HepG2 (cell line): ENCODE results near the gene DSTN. TPM values are rescaled to one million over a fixed set of nuclear protein-coding genes. Genes with fewer than 3 reads are reported as not detected.

ENCODE experiments used
- MYC ChIP-seq: sonication (generic); formaldehyde crosslinking; IDR thresholded peaks from 2 replicates; pipeline ENCODE4 v1.9.0; 2021; ENCODE audit warnings: missing genetic modification reagents, borderline replicate concordance
- NFKB2 ChIP-seq: sonication (generic); formaldehyde crosslinking; IDR thresholded peaks from 2 replicates; pipeline ENCODE4 v1.4.0; 2020; ENCODE audit warnings: missing genetic modification reagents, borderline replicate concordance
- RAD21 ChIP-seq: fragments of 450-650 bp; formaldehyde crosslinking; IDR thresholded peaks from 2 replicates; pipeline ENCODE4 v1.5.0; 2020; ENCODE audit warnings: mild to moderate bottlenecking
- RORA ChIP-seq: sonication (generic); formaldehyde crosslinking; IDR thresholded peaks from 2 replicates; pipeline ENCODE4 v1.5.0; 2020; ENCODE audit warnings: mild to moderate bottlenecking, missing genetic modification reagents, moderate library complexity
- SALL2 ChIP-seq: sonication (generic); formaldehyde crosslinking; IDR thresholded peaks from 2 replicates; pipeline ENCODE4 v1.8.1; 2023; ENCODE audit warnings: mild to moderate bottlenecking, missing genetic modification reagents, inconsistent platforms
- SMC3 ChIP-seq: IDR thresholded peaks from 2 replicates; pipeline ENCODE4 v1.6.1; 2011; ENCODE audit warnings: low read length, improper control_type of control experiment
- TAF15 ChIP-seq: fragments of 200-400 bp; formaldehyde crosslinking; IDR thresholded peaks from one replicate; pipeline ENCODE4 v1.6.1; 2018; ENCODE audit warnings: mild to moderate bottlenecking, low read depth, low read length; ENCODE audit not compliant: poor library complexity, severe bottlenecking
- ZEB1 ChIP-seq: IDR thresholded peaks from 2 replicates; pipeline ENCODE4 v1.6.1; 2012; ENCODE audit warnings: mild to moderate bottlenecking, low read depth, inconsistent platforms; ENCODE audit not compliant: insufficient replicate concordance
- ZNF20 ChIP-seq: sonication (generic); formaldehyde crosslinking; IDR thresholded peaks from 2 replicates; pipeline ENCODE4 v1.4.0; 2020; ENCODE audit warnings: mild to moderate bottlenecking, moderate library complexity, missing genetic modification reagents
- ZNF350 ChIP-seq: sonication (generic); formaldehyde crosslinking; IDR thresholded peaks from 2 replicates; pipeline ENCODE4 v1.4.0; 2020; ENCODE audit warnings: mild to moderate bottlenecking, low read depth, missing genetic modification reagents, borderline replicate concordance
- ZNF790 ChIP-seq: sonication (generic); formaldehyde crosslinking; IDR thresholded peaks from 2 replicates; pipeline ENCODE4 v1.8.0; 2022; ENCODE audit warnings: missing genetic modification reagents, mild to moderate bottlenecking, borderline replicate concordance
- ZNF841 ChIP-seq: sonication (generic); formaldehyde crosslinking; IDR thresholded peaks from 2 replicates; pipeline ENCODE4 v1.8.1; 2023; ENCODE audit warnings: missing genetic modification reagents, borderline replicate concordance
- polyA plus RNA-seq, 8 experiments: library from polyadenylated mRNA; depleted of rRNA in 3 of 8; stranded (reverse) in 7 of 8; unstranded in 1 of 8; fragments of >200 nt; fragmentation: Illumina TruSeq in 4 of 8; extraction: Trizol in 4 of 8; gene quantifications; 2 replicates each; pipeline versions ENCODE4 v1.2.1 to v1.2.3, GENCODE V29; 2011 to 2016; ENCODE audit warnings: low read depth in 4 of 8, missing spikeins in 1 of 8, mixed read lengths in 1 of 8; ENCODE audit not compliant: insufficient read depth in 1 of 8
- total RNA-seq, 5 experiments: library from RNA; depleted of rRNA; stranded (reverse); fragments of >200 nt; fragmentation: Illumina TruSeq; extraction: Trizol; gene quantifications; 2 replicates each; pipeline ENCODE4 v1.2.3, GENCODE V29; 2016; ENCODE audit warnings: low read depth in 1 of 5
- TF ChIP-seq, protein P1 (sequence below): sonication (generic); formaldehyde crosslinking; IDR thresholded peaks from 2 replicates; pipeline ENCODE4 v1.5.0; 2020; ENCODE audit warnings: mild to moderate bottlenecking, missing genetic modification reagents
- TF ChIP-seq, protein P2 (sequence below): fragments of 450-650 bp; IDR thresholded peaks from 2 replicates; pipeline ENCODE4 v1.6.1; 2016
- TF ChIP-seq, protein P3 (sequence below): sonication (generic); formaldehyde crosslinking; IDR thresholded peaks from 2 replicates; pipeline ENCODE4 v1.4.0; 2020; ENCODE audit warnings: mild to moderate bottlenecking, missing genetic modification reagents
- TF ChIP-seq, protein P4 (sequence below): sonication (generic); formaldehyde crosslinking; IDR thresholded peaks from 2 replicates; pipeline ENCODE4 v1.9.0; 2022; ENCODE audit warnings: missing genetic modification reagents, mild to moderate bottlenecking, borderline replicate concordance
- TF ChIP-seq, protein P5 (sequence below): IDR thresholded peaks from 2 replicates; pipeline ENCODE4 v1.6.1; 2016
- TF ChIP-seq, protein P6 (sequence below): sonication (generic); formaldehyde crosslinking; IDR thresholded peaks from 2 replicates; pipeline ENCODE4 v1.5.1; 2020; ENCODE audit warnings: mild to moderate bottlenecking, missing genetic modification reagents, moderate library complexity

DSTN gene
- total and polyA plus RNA-seq, 2 of the 13 experiments (the other 11 are each of a cell fraction or from before 2014, with no cell fraction given) = 27.6 to 106 TPM

DNA sequence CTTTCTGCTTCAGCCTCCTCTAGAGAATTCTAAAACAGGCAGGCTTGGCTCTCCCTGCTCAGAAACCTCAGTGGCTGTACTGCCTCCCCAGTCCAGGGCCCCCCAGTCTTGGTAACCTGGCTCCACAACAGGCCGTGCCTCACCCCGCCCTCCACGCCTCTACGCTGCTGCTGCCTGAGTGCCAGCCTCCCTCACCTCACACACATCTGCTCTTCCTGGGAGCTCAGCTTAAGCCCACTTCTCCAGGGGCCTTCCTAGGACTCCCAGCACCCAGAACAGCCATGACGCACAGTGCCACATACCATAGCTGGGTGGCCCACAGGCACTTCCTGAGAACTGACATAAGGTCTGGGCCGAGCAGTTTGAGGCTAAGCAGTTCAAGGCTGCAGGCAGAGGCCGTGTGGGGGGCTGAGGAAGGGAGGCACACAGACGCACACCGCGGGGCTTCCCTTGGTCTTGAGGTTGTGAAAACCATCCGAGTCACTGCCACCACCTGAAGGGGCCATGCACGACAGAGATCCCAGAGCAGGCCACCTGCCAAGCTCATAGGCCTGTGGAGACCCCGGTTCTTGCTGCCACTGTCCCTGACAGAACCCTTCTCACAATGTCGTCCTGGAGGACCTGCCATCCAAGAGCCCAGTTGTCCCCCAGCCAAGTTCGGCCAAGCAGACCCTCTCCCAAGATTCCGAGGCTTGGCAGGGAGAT is 42.6 kb downstream of the DSTN start (continued):
- TF ChIP-seq, protein P1, sequence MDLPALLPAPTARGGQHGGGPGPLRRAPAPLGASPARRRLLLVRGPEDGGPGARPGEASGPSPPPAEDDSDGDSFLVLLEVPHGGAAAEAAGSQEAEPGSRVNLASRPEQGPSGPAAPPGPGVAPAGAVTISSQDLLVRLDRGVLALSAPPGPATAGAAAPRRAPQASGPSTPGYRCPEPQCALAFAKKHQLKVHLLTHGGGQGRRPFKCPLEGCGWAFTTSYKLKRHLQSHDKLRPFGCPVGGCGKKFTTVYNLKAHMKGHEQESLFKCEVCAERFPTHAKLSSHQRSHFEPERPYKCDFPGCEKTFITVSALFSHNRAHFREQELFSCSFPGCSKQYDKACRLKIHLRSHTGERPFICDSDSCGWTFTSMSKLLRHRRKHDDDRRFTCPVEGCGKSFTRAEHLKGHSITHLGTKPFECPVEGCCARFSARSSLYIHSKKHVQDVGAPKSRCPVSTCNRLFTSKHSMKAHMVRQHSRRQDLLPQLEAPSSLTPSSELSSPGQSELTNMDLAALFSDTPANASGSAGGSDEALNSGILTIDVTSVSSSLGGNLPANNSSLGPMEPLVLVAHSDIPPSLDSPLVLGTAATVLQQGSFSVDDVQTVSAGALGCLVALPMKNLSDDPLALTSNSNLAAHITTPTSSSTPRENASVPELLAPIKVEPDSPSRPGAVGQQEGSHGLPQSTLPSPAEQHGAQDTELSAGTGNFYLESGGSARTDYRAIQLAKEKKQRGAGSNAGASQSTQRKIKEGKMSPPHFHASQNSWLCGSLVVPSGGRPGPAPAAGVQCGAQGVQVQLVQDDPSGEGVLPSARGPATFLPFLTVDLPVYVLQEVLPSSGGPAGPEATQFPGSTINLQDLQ = no peak; the same call in 1 of the 2 replicates
- TF ChIP-seq ZNF841 (CRISPR knock-in tag) = no peak
- TF ChIP-seq ZNF350 = 0 out of 2 replicates have a peak, but pooled peaks have one; percentile 40
- TF ChIP-seq, protein P2, sequence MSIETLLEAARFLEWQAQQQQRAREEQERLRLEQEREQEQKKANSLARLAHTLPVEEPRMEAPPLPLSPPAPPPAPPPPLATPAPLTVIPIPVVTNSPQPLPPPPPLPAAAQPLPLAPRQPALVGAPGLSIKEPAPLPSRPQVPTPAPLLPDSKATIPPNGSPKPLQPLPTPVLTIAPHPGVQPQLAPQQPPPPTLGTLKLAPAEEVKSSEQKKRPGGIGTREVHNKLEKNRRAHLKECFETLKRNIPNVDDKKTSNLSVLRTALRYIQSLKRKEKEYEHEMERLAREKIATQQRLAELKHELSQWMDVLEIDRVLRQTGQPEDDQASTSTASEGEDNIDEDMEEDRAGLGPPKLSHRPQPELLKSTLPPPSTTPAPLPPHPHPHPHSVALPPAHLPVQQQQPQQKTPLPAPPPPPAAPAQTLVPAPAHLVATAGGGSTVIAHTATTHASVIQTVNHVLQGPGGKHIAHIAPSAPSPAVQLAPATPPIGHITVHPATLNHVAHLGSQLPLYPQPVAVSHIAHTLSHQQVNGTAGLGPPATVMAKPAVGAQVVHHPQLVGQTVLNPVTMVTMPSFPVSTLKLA = no peak
- TF ChIP-seq SALL2 (CRISPR knock-in tag) = peak; percentile 73
- peak; percentile 38 for TF ChIP-seq ZEB1
- peak; percentile 17; the same call in 1 of the 2 replicates for TF ChIP-seq ZNF790 (CRISPR knock-in tag)
- TF ChIP-seq, protein P3, sequence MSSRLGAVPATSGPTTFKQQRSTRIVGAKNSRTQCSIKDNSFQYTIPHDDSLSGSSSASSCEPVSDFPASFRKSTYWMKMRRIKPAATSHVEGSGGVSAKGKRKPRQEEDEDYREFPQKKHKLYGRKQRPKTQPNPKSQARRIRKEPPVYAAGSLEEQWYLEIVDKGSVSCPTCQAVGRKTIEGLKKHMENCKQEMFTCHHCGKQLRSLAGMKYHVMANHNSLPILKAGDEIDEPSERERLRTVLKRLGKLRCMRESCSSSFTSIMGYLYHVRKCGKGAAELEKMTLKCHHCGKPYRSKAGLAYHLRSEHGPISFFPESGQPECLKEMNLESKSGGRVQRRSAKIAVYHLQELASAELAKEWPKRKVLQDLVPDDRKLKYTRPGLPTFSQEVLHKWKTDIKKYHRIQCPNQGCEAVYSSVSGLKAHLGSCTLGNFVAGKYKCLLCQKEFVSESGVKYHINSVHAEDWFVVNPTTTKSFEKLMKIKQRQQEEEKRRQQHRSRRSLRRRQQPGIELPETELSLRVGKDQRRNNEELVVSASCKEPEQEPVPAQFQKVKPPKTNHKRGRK (CRISPR knock-in tag) = peak; percentile 36; the same call in 1 of the 2 replicates
- TF ChIP-seq SMC3 = no peak
- peak; percentile 36; the same call in 1 of the 2 replicates for TF ChIP-seq NFKB2 (CRISPR knock-in tag)
- peak; percentile 61; the same call in 1 of the 2 replicates for TF ChIP-seq MYC
- TF ChIP-seq, protein P4, sequence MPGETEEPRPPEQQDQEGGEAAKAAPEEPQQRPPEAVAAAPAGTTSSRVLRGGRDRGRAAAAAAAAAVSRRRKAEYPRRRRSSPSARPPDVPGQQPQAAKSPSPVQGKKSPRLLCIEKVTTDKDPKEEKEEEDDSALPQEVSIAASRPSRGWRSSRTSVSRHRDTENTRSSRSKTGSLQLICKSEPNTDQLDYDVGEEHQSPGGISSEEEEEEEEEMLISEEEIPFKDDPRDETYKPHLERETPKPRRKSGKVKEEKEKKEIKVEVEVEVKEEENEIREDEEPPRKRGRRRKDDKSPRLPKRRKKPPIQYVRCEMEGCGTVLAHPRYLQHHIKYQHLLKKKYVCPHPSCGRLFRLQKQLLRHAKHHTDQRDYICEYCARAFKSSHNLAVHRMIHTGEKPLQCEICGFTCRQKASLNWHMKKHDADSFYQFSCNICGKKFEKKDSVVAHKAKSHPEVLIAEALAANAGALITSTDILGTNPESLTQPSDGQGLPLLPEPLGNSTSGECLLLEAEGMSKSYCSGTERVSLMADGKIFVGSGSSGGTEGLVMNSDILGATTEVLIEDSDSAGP (CRISPR knock-in tag) = peak; percentile 12
- TF ChIP-seq RAD21 (CRISPR knock-in tag) = 0 out of 2 replicates have a peak, but pooled peaks have one; percentile 13
- TF ChIP-seq ZNF20 (CRISPR knock-in tag) = no peak
- TF ChIP-seq, protein P5, sequence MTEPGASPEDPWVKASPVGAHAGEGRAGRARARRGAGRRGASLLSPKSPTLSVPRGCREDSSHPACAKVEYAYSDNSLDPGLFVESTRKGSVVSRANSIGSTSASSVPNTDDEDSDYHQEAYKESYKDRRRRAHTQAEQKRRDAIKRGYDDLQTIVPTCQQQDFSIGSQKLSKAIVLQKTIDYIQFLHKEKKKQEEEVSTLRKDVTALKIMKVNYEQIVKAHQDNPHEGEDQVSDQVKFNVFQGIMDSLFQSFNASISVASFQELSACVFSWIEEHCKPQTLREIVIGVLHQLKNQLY (CRISPR knock-in tag) = no peak
- no peak for TF ChIP-seq TAF15
- TF ChIP-seq, protein P6, sequence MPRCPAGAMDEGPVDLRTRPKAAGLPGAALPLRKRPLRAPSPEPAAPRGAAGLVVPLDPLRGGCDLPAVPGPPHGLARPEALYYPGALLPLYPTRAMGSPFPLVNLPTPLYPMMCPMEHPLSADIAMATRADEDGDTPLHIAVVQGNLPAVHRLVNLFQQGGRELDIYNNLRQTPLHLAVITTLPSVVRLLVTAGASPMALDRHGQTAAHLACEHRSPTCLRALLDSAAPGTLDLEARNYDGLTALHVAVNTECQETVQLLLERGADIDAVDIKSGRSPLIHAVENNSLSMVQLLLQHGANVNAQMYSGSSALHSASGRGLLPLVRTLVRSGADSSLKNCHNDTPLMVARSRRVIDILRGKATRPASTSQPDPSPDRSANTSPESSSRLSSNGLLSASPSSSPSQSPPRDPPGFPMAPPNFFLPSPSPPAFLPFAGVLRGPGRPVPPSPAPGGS (CRISPR knock-in tag) = 0 out of 2 replicates have a peak, but pooled peaks have one; percentile 31
- TF ChIP-seq RORA = no peak
